Measurements from ENCODE around the gene GCHFR.

GCHFR gene

DNA sequence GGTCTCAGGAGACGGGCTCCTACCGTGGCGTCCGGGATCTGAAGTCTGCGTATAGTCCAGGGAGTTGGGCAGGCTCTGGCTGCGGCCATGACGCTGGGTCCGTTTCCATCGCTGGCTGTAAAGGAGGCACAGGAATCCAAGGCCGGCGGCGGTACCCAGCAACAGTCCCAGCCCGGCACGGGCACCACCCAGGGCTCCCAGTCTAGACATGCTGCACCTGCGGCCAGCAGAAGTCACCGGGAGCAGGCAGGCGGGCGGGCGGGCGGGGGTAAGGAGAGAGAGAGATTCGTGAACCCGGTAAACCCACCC, 9.3 kb upstream of the GCHFR start:
- in situ Hi-C loops (cut with HindIII; ENCODE audit: low sequenced_read_pairs), result no loop called here

DNA sequence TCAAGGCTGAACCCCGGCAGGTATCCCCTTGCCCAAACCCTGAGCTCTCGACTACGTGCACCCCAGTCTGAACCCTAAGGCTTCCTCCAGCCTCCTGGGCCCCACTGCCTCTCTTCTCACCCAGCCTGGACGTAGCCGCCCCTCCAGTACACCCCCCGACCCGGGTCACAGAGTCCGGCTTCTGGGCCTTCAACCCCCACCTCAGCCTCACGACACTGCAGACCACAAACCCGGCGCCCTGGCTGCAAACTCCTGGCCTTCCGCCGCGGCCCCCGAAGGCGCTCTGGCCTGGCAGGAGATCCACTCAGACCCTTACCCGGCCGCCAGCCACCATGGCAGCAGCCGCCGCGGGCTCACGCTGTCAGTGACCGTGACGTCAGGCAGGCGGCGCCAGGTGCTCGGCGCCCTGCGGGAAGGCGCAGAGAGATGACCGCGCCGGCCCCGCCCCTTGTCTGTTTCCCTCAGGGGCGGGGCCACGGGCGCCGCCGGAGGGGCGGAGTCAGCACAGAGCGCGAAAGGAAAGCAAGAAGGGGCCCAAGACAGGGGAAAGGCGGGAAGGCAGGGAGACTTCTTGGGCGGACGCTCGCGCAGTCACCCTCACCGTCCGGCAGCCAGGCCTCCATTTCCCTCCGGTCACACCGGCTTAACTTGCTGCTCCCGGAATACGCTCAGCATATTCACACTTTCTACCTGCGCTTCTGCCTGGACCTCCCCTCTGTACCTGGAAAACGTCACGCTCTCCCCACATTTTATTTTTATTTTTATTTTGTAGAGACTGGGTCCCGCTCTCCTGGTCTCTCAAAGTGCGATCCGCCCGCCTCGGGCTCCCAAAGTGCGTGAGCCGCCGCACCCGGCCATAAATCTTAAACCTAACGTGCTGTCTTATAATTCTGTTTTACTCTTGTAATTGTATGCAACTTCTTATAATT, 8.7 kb upstream of the GCHFR start, which contains the start of gene RMDN3:
RMDN3 (minus strand) TSS at position 372 of the 929 bp plus-strand sequence. CDS start 471 bp downstream, outside the sequence.
- in situ Hi-C loops (cut with HindIII; ENCODE audit: low sequenced_read_pairs), result no loop called here

DNA sequence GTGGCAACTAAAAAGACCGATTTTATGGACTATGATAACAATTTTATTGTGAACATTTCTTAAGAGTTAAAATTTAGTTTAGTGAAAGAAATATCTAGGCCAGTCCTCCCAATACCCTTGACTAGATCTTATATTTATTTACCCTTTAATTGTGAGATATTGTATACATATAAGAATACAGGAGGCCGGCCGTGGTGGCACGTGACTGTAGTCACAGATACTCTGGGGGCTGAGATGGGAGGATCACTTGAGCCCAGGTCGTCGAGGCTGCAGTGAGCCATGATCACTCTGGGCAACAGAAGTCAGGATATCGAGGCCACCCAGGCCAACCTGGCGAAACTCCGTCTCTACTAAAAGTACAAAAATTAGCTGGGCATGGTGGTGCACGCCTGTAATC, 8.1 kb upstream of the GCHFR start:
- in situ Hi-C loops (cut with HindIII; ENCODE audit: low sequenced_read_pairs), result no loop called here

DNA sequence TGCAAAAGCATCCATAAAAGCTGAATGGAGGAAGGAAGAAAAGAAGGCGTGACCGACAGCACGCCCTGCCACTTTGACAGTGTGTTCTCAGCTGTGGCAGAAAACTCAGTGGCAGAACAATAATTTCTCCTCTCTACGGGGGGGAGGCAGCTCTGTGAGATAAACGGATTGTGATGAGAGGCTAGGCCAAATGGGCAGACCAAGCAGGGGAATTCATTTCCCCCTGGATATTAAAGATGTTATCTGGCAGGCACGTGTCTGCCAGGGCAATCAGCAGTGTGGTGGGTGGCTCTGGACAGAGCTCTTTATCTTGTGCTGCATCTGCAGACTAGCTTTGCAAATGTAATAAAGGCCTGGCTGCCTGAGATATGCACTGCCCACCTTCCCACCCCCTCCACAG, 6.9 kb upstream of the GCHFR start:
- in situ Hi-C loops (cut with HindIII; ENCODE audit: low sequenced_read_pairs), result no loop called here

DNA sequence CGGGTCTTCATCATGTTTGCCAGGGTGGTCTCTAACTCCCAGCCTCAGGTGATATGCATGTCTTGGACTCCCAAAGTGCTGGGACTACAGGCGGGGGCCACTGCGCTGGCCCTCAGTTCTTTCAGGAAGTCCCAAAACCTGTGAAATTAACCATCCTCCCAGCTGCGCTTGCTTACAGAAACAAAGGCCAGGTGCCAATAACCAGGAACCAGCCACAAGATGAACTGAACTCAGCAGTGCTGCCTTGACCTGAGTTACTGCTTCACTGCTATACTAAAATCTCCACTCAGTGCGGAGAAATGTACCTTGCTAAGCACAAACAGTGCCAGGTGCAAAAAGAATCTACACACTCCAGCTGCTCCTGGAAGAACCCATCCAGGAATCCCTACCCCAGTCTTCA, 3.9 kb upstream of the GCHFR start:
- in situ Hi-C loops (cut with HindIII; ENCODE audit: low sequenced_read_pairs), result no loop called here

DNA sequence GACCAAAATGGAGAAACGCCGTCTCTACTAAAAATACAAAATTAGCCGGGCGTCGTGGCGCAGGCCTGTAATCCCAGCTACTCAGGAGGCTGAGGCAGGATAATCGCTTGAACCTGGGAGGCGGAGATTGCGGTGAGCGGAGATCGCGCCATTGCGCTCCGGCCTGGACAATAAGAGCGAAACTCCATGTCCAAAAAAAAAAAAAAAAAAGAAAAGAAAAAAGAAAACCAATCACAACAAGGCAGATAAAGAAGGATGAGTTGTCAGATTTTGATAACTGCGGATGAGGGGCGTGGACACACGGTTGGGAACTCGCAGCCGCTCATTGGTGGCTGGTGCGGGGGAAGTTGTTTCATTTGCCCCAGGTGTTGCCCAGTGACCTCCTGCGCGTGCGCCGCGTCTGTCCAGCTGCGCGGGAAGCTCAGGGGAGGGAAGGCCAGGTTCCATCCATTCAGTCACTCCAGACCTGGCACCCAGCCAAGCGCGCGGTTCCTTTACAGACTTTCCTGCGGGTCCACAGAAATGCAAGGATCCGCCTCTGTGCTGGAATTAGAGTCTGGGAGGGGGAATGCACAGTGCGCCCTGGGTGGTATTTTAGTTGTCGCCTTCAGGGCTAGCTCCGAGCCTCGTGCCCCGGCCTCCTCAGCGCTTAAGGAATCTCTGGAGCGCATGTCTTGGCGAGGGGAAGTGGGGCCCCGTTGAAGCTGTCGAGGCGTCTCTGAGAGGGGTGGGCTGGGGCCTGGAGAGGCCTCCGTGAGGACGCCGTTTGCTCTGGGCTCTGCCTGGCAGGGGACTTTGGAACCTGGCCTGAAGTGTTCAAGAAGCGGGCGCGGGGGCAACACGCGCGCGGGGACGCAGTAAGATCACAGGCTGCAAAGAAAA, 708 bp upstream of the GCHFR start:
- in situ Hi-C loops (cut with HindIII; ENCODE audit: low sequenced_read_pairs), result no loop called here

DNA sequence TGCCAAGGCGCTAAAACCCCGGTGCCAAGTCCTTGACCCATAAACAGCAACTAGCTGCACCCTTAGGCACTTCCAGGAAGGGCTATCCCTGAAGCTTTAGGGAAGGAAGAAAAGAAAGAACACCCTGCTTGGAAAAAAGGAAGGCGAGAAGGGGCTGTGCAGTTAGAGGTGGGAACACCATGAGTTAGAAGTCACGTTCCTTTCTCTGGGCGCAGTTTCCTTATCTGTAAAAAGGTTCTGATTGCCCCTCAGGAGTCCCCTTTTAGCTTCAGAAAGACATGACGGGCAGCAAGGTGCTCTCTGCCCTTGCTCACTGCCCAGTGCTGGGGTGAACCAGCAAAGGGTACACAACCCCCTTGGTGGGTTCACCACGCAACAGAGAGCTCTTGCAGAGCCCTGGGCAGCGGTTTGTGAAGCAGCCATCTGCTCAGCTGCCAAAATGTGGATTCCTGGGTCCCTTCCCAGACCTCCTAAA, 798 bp downstream of the GCHFR start:
- in situ Hi-C loops (cut with HindIII; ENCODE audit: low sequenced_read_pairs), result no loop called here

DNA sequence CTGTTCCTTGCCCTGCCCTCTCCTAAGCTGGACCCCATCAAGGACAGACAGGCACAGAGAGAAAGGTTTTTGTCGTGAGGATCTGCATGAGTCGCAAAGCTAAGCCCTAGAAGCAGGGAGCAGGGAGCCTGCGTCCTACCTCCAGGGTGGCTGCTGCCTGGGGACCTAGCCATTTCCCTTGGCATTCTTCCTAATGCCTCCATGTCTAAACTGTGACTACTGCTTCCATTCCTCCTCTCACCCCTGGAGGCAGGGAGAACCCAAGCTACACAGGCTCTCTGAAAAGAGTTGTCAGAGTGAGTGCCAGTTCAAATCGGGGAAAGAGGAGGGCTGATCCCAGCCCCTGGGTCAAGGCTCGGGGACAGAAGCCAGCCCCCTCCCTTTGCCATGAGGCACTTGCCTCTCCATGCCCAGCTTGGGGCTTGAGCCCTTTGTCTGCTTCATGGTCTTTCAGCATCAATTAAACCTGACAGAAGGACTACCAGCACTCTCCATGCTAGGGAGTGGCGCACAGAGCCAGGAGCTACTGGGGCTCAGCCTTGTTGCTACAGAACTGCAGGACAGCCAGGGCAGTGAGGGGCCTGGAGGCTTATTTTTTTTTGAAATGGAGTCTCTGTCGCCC, 2.4 kb downstream of the GCHFR start:
- in situ Hi-C loops (cut with HindIII; ENCODE audit: low sequenced_read_pairs), result no loop called here

DNA sequence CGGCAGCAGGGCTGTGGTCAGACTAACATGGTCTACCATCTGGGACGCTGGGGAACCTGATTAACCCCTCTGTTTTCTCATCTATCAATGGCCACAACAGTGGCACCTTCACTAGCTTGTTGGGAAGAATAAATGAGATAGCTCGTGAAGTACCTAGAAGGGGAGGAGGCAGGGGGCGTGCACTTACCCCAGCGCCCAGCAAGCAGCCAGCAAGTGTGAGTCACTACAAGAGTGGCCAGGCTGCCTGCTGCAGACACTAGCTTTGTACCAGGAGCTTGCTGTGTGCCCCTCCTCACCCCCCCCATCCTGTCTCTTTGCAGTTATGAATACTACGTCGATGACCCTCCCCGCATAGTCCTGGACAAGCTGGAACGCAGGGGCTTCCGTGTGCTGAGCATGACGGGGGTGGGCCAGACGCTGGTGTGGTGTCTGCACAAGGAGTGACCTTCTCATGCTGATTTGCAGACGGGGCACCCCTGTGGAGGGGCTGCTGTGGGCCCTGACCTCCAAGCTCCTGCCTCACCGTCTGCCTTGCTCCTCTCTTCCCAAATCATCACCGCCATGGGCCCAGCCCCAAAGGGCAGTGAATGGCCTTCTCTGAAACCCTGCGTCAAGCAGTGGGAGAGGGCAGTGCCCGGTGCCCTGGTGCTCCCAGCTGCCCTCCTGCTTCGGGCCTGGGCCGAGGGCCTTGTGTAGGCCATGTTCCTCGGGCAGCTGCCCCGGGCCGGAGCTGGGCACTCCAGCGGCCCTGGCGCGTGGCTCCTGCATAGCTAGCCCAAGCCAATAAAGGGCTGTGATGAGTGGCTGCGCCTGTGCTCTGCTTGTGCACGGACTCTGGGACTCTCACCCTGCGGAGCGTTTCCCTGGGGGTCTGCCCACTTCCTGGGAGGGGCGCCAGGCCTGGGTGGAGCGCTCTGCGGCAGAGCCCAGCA, 3.3 kb downstream of the GCHFR start:
- in situ Hi-C loops (cut with HindIII; ENCODE audit: low sequenced_read_pairs), result no loop called here

DNA sequence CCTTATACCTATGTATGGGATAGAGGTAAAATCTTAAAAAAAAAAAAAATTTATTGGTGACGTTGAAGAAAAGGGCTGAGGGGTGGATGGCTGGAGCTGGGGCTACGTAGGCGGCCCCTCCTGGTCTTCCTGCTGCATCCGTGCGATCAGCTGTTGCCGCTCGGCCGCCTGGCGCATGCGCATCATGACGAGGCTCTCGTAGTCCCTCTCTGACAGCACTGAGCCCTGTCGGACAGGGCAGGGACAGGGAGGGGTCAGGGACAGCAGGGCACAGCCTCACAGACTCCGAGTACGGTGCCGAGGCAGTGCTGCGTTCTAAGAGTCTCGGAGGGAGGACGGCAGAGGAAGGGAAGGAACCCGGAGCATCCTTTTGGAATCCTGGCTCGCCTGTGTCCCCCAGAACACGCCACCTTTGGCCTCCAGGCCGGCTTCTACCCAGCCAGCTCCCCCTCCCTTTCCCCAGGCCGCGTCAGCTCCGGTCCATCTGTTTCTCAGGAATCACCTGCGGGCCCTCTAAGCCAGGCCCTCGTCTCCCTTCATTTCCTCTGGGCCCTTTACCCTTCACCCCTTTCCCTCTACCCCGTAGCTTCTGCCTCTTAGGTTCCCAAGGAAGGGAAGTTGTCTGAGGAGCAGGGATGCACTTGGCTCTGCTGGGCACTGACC, 4.1 kb downstream of the GCHFR start:
- in situ Hi-C loops (cut with HindIII; ENCODE audit: low sequenced_read_pairs), result no loop called here

DNA sequence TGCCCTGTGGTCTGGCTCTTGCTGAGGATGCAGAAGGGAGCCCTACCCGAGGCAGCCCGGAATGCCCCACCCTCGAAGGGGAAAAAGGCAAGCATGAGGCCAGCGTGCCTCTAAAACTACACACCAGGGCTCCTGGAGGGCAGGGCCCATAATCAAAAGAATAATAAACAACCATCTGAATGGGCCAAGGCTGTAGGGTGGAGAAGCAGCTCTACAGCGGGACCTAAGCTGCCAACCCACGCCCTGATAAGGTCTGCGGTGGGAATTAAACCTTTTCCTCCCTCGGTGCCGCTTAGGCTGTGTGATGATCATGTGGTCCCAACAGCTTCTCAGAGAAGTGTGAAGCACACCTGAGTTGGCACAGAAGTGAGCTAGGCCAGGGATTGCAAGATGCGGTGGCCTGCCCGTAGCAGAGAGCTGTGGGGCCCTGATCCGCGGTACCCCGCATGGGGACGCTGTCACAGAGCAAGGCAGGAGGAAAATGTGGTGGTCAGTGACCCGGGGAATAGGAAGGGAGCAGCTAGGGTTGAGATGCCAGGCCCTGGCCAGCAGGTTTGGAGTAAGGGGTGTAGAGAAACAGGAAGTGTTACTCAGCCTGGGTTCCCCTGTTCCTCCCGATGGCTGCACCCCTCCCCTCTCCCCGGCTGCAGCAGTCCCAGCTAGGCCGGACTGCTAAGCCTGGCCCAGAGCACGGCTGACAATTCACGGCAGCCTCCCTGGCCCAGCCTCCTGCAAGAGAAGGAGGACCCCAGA, 4.8 kb downstream of the GCHFR start:
- in situ Hi-C loops (cut with HindIII; ENCODE audit: low sequenced_read_pairs), result no loop called here

DNA sequence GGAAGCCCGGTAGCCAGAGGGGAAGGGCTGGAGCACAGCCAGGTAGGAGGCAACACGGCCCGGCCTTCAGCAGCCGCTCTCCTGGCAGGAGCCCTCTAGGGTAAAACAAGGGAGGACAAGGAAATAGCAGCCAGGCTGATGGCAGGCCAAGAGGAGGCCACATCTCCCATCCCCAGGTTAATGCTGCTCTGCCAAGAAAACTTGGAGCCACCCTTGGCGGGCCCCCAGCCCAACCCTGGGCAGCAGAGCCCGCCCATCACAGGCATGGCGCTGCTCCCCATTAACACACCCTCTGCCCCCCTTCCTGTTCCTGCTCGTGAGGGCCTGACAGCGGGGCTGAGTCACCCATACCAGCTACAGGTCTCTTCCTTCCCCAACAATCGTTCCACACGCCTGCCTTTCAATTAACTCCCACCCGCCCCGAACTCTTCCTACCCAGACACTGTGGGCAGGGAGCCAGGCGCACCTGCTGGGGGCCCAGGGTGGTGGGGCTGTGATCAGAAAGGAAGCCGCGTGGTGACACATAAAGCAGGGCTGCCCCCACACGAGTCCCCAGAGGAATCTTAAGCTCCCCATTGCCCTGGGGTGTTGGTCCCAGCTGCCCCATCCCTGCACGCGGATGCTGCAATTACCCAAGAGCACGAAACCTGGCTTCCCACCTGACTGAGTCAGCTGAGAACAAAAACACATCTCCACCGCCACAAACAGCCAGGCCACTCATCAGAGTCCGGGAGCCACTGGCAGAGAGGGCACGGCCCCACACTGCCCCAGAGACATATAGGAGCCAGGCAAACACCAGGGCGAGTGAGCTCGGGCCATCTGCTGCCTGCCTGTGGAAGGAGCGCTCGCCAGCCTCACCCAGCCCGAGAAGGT, 5.6 kb downstream of the GCHFR start, which contains the start of gene C15orf62:
C15orf62 (plus strand) TSS at position 707 of the 873 bp plus-strand sequence. CDS start 516 bp downstream, outside the sequence.
- in situ Hi-C loops (cut with HindIII; ENCODE audit: low sequenced_read_pairs), result no loop called here

DNA sequence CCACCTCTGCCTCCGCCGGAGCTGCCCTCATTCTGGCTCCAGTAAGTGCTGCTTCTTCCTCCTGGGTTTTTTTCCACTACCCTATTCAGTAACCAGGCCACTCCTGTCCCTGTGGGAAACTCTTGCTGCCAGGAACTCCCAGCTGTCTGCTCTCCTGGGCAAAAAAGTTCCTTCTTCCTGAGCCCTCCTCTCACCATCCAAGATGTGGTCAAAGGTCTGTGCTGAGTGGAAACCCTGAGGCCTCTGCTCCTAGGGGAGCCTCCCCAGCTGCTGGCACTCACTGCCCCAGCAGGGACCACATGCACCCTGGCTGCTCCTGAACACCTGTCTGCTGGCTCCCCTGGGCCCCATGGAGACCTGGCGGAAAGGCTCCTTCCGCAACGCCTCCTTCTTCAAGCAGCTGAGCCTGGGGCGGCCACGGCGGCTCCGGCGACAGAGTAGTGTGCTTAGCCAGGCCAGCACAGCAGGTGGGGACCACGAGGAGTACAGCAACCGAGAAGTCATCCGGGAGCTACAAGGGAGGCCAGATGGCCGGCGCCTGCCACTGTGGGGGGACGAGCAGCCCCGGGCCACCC, 6.4 kb downstream of the GCHFR start:
- in situ Hi-C loops (cut with HindIII; ENCODE audit: low sequenced_read_pairs), result no loop called here

DNA sequence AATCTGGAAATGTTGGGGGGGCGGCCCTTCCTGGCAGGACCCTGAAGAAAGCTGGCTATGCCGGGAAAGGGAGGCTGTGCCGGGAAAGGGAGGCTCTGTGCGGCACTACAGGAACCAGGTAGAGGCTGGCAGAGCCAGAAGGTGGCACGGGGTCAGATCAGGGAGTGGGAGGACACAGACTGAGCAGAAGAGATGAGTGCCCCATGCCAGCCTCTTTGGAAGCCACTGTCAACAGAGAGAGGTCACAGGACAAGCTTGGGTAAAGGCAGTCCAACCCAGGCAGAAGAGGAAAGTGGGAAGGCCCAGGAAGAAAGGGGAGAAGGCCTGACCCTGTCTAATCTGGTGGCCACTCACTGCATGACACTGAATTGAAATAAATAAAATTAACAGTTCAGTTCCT, 7.4 kb downstream of the GCHFR start:
- in situ Hi-C loops (cut with HindIII; ENCODE audit: low sequenced_read_pairs), result no loop called here

DNA sequence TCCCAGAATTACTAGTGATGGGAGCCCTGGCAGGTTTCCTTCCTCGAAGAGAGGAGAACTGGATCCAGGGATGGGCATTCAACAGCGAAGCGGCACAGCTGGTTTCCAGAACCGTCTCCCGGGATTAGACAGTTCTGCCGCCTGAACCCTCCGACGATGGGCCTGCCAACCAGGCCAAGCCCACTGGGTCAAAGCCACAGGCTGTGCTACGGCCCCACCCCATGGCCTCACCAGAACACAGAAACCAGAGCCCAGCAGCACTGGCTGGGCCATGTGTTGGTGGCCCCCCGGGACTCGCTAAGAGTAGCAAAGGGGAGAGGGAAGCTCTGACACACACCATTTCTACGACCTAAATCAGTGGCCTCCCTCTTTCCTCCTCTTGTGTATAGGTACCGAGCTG, 8.1 kb downstream of the GCHFR start:
- in situ Hi-C loops (cut with HindIII; ENCODE audit: low sequenced_read_pairs), result no loop called here

DNA sequence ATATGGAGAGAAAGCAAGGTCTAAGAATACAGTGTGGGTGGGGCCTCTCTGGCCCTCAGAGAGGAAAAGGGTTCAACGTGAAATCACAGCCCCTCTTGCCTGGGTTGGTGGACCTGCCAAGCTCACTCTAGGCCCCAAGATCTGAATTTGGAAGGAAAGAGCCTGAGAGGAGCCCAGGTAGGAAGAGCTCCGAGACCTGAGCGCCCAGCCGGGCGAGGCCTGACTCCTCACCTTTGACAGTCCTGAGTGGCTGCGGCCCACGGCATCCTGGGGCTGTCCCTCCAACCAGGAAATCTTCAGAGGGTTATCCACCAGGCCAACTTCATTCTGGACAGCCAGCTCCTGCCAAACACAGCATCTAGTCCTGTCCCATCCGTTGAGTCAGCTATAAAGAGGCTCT, 9.6 kb downstream of the GCHFR start:
- in situ Hi-C loops (cut with HindIII; ENCODE audit: low sequenced_read_pairs), result no loop called here

DNA sequence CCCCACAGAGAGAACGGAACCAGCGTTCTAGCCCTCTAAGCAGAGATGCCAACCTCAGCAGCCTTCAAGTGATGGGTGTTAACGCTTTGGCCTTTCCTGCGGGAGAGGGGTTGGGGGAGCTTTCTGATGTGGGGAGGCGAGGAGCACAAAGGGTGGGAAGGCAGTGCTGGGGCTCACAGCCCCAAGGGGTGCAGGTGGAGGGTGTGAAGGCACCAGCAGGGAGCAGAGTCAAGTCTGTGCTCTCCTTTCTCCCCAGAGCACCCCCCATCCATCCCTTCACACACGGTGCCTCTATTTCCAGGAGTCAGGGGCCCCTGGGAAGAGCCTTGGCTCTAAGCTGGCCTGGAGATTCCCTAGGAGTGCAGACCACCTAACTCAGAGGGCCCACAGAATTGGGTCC, 10.0 kb downstream of the GCHFR start:
- in situ Hi-C loops (cut with HindIII; ENCODE audit: low sequenced_read_pairs), result no loop called here

DNA sequence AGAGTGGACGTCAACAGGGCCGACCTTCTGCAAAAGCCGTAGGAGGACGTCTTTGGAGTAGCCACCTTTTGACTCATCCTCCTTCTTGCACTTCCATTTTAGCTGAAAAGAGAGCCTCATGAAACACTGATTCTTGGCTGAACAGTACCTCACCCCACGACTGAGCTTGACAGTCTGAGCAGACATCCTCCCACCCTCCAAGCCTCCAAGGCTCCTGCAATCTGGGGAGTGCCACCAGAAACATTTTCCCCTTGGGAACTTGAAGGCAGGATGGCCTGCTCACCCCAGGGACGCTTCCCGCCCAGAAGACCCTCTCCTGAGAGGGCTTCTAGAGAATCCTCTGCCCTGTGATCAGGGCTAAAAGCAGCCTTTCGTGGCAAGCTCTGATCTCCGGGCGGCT, 11.1 kb downstream of the GCHFR start:
- in situ Hi-C loops (cut with HindIII; ENCODE audit: low sequenced_read_pairs), result loop anchor here (5.0 kb wide), 1 partner anchor 33 kb away; no protein-coding TSS in a partner anchor
